ENCODE data around the gene TSR1.

DNA sequence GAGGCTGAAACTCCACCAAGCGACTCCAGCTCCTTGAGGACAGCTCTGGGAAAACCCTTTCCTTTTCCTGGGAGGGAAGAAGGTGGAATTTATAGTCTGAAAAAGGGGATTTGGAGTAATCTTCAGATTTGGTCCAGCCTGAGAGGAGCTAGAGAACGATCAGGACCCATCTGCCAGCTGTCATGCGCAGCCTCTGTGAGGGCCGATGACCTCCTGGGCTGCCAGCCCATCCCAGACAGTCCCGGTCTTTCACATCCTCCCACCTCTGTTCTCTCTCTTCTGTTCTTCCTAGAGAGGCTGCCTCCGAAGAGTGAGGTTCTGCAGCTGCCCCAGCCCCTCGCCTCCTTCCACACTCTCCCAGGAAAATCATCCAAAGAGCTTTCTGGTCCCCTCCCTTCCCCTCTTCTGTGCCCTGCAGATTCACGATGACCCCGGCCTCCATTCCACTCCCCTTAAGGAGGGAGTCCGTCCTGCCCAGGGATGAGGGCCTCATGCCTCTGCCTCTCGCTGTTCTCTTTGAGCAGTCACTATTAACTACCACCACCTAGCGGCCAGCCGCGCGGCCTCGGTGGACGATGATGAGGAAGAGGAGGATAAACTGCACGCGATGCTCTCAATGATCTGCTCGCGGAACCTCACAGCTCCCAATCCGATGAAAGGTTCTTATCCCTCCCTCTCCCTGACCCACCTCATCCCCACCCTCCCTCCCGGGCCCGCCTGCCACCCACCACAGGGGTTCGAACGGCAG lies 30.7 kb upstream of the TSR1 start:
- no peak; the same call in 1 of the 2 replicates for TF ChIP-seq CTCF (IDR thresholded peaks at IDR 0.05)
- TF ChIP-seq SIN3A (IDR thresholded peaks at IDR 0.05; ENCODE audit: borderline replicate concordance, insufficient read depth, low read depth, low read length) = no peak
- TF ChIP-seq, protein P1, sequence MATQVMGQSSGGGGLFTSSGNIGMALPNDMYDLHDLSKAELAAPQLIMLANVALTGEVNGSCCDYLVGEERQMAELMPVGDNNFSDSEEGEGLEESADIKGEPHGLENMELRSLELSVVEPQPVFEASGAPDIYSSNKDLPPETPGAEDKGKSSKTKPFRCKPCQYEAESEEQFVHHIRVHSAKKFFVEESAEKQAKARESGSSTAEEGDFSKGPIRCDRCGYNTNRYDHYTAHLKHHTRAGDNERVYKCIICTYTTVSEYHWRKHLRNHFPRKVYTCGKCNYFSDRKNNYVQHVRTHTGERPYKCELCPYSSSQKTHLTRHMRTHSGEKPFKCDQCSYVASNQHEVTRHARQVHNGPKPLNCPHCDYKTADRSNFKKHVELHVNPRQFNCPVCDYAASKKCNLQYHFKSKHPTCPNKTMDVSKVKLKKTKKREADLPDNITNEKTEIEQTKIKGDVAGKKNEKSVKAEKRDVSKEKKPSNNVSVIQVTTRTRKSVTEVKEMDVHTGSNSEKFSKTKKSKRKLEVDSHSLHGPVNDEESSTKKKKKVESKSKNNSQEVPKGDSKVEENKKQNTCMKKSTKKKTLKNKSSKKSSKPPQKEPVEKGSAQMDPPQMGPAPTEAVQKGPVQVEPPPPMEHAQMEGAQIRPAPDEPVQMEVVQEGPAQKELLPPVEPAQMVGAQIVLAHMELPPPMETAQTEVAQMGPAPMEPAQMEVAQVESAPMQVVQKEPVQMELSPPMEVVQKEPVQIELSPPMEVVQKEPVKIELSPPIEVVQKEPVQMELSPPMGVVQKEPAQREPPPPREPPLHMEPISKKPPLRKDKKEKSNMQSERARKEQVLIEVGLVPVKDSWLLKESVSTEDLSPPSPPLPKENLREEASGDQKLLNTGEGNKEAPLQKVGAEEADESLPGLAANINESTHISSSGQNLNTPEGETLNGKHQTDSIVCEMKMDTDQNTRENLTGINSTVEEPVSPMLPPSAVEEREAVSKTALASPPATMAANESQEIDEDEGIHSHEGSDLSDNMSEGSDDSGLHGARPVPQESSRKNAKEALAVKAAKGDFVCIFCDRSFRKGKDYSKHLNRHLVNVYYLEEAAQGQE (IDR thresholded peaks at IDR 0.05; ENCODE audit: insufficient read depth in 1 of 2, low read depth in 2 of 2, low read length in 1 of 2) = no peak
- no peak for TF ChIP-seq POLR2AphosphoS5 (IDR thresholded peaks at IDR 0.05; ENCODE audit: low read depth, low read length)
- no peak for TF ChIP-seq TCF7L2 (IDR thresholded peaks at IDR 0.05; ENCODE audit: low read depth, low read length)
